D721Med (cell line): Measurements from ENCODE around the gene PUDP.
"Not testable (repeated sequence)": the region's sequence is repeated elsewhere in the genome, so short reads cannot be mapped to it uniquely, and the experiment has no call there.

Experiments used
- DNase-seq: peaks from one replicate; pipeline ENCODE4 v3.0.0; 2011; ENCODE audit warnings: low spot score; ENCODE audit not compliant: insufficient read length
- FAIRE-seq: peaks from 2 replicates; lab custom pipeline; 2011; peaks lifted over from hg19 to GRCh38; lab: Jason Lieb, UNC
- TF ChIP-seq, protein P1 (sequence below): IDR thresholded peaks from 2 replicates; pipeline ENCODE4 v1.5.1; 2012; ENCODE audit warnings: mild to moderate bottlenecking, control low read depth; ENCODE audit not compliant: insufficient read depth; ENCODE audit errors: missing control alignments

PUDP gene

DNA sequence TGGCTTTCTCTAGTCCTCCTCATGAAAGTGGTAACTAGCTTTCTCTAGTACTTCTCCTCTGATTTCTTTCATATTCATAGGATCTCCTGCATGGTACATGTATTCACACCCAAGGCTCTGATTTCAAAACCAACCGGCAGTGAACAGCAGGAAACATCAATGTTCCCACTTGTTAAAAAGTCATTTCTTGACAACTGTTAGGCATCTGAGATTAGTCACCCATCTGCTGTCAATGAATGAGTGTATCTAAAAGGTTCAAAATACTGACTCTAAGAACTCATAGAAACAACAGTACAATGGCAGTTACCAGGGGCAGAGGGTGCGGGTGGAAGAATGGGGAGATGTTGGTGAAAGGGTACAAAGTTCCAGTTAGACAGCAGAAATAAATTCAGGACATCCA is 31.5 kb upstream of the PUDP start:
- DNase-seq = no peak
- FAIRE-seq = no peak
- TF ChIP-seq, protein P1, sequence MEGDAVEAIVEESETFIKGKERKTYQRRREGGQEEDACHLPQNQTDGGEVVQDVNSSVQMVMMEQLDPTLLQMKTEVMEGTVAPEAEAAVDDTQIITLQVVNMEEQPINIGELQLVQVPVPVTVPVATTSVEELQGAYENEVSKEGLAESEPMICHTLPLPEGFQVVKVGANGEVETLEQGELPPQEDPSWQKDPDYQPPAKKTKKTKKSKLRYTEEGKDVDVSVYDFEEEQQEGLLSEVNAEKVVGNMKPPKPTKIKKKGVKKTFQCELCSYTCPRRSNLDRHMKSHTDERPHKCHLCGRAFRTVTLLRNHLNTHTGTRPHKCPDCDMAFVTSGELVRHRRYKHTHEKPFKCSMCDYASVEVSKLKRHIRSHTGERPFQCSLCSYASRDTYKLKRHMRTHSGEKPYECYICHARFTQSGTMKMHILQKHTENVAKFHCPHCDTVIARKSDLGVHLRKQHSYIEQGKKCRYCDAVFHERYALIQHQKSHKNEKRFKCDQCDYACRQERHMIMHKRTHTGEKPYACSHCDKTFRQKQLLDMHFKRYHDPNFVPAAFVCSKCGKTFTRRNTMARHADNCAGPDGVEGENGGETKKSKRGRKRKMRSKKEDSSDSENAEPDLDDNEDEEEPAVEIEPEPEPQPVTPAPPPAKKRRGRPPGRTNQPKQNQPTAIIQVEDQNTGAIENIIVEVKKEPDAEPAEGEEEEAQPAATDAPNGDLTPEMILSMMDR = no peak

DNA sequence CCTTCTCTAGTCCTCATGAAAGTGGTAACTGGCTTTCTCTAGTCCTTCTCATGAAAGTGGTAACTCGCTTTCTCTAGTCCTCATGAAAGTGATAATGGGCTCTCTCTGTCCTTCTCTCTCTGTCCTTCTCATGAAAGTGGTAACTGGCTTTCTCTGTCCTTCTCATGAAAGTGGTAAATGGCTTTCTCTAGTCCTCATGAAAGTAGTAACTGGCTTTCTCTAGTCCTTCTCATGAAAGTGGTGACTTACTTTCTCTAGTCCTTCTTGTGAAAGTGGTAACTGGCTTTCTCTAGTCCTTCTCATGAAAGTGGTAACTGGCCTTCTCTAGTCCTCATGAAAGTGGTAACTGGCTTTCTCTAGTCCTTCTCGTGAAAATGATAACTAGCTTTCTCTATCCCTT is 30.9 kb upstream of the PUDP start:
- not testable (repeated sequence) for DNase-seq, FAIRE-seq

DNA sequence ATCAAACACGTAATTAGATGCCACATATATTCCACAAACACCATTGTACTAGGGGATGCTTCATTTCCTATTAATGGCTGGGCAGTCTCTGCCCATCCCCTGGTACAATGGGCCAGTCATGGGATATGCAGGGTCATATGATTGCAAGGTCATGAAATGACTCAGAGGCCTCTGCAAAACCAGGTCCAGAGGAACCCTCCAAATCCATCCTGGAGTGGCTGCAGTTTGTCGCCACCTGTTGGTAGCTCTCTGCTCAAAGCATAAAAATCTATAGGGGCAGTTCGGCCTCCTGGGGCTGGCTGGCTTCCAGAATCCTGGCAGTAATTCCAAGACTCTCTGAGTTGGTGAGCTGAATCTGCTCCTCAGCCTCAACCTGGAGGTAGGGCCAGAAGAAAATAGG is 22.9 kb upstream of the PUDP start:
- DNase-seq (no peak), FAIRE-seq (no peak)
- TF ChIP-seq, protein P1 = no peak

DNA sequence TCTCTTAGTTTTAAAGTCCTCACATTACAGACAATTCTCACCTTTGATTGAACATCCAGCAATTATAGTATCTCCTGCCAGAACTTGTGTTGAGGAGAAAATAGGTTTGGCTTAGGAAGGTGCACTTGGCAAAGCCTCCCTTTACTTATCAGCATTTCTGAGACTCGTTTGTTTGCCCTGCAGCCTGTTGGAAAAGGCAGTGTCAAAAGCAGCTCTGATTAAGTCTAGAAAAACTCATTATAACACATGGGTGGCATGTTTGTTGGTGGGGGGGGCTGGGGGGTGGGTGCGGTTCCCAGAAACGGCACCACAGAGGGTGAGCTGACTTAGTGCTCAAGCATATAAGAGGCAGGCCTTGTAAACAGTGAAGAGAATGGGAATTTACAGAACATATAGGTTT is 21.7 kb upstream of the PUDP start:
- DNase-seq (no peak), FAIRE-seq (no peak)
- TF ChIP-seq, protein P1 = no peak

DNA sequence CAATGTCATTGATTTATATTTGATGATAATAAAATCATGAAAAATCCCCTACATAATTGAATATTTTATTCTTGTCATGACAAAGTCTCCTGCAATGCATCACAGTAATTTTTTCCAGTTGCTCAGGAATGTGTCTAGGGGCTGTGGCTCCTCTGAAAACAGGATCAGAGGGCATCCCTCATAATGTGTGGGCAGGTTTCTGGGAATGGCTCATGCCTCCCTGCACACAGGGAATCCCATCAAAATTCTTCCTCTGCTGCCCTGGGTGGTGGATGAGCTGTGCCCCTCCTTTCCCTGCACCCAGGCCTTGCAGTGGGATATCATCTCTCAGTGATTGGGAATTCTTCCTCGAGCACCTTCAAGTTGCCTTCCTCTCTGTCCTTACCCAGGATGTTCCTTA is 20.4 kb upstream of the PUDP start:
- DNase-seq = no peak
- FAIRE-seq = no peak
- TF ChIP-seq, protein P1 = no peak

DNA sequence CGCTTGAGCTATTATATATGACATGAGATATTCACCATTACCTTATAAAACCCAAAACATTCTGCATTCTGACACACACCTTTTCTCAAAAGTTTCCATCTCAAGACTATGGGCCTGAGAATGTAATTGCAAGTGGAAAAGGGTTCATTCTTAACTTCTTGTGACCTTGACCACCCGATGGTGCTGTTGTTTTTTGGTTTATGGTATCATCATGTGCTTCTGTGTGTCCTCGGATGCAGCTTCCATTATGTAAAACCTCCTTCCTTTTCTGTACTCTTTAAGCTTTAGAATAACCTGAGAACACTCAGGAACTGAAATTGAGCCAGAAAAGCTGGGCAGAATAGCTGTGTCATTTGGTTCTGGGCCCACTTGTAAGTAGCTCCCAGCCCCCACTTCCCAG is 16.2 kb upstream of the PUDP start:
- no peak for FAIRE-seq
- TF ChIP-seq, protein P1 = no peak
- no peak for DNase-seq

DNA sequence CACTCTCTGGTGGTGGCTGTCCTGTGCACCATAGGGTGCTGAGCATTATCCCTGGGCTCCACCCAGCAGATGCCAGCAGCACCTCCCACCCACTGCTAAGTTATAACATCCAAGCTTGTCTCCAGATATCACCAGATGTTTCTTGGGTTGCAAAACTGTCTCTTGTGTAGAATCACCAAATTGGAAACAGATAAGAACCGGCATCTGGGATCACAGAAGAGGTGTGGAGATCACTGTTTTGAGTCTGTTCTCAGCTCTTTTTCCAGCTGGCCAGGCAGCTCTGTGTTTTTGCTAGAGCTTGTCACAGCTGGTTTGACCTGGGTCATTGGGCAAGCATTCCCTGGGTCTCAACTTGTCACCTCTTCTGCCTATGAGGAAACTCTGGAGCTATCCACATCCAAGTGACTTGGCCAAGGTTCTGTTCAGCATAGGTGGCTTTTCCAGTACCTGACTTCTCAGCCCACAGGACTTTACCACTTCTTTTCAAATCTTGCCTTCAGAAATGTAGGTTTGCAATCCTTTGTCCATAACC is 15.3 kb upstream of the PUDP start:
- FAIRE-seq (no peak), DNase-seq (no peak)
- TF ChIP-seq, protein P1 = no peak

DNA sequence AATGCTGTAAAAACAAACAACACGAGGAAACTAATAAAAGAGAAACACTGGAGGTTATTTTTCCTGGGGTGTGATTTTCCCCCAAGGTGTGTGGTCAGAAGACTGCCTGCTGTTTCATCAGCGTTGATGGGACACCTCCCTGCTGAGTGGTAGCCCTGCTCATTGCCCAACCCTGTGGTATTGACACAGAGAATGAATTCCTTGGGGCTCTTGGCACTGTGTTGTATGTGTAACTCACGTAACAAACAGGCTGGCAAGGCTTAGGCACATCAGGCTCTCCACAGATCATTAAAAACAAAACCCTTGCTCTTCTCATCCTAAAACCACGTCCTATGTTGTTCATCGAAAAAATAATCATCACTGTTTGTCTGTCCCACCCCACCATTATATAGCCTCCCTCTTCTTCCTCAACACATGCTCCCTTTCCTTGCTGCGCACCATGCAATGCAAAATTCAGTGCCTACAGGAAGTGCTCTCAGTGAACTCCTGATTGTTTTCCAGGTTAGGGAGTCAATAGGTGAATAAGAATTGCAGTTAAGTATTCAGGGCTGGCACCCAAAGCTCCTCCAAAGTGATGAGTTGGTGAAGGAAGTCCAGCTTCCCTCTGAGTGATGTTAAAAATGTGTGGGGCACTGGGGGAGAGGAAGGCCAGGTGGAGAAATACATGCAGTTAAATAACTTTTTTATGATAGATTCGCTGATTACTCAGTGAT is 11.4 kb upstream of the PUDP start:
- DNase-seq (no peak), FAIRE-seq (no peak)
- TF ChIP-seq, protein P1 = no peak
